Mesothelial cell of epicardium (in vitro differentiated cells): ENCODE results near the gene HOXD4. TPM values are rescaled to one million over a fixed set of nuclear protein-coding genes. Genes with fewer than 3 reads are reported as not detected.

Experiments used
- DNase-seq, 2 experiments: peaks; one replicate each; pipeline ENCODE4 v3.0.0; 2021; ENCODE audit warnings: low spot score in 2 of 2; ENCODE audit not compliant: unreplicated experiment in 2 of 2
- H3K27ac Mint-ChIP-seq: 2 replicates; pipeline ENCODE4 v1.8.0; 2021; ENCODE audit warnings: mixed read lengths
- H3K27me3 Mint-ChIP-seq: 2 replicates; pipeline ENCODE4 v1.8.0; 2021; ENCODE audit warnings: low read depth, mixed read lengths
- H3K36me3 Mint-ChIP-seq: 2 replicates; pipeline ENCODE4 v1.8.0; 2021; ENCODE audit warnings: mixed read lengths
- H3K4me1 Mint-ChIP-seq: 2 replicates; pipeline ENCODE4 v1.8.0; 2021; ENCODE audit warnings: mixed read lengths
- H3K4me3 Mint-ChIP-seq: 2 replicates; pipeline ENCODE4 v1.8.0; 2021; ENCODE audit warnings: mild to moderate bottlenecking, moderate library complexity, mixed read lengths
- H3K9me3 Mint-ChIP-seq: 2 replicates; pipeline ENCODE4 v1.8.0; 2021; ENCODE audit warnings: mixed read lengths
- CTCF ChIP-seq: fragments of 200-600 bp; sonication (generic); IDR thresholded peaks from one replicate; pipeline ENCODE4 v1.5.0; 2021; ENCODE audit warnings: antibody characterized with exemption; ENCODE audit not compliant: unreplicated experiment
- total RNA-seq: library from RNA; stranded (reverse); gene quantifications from 3 replicates; pipeline ENCODE4 v1.2.1, GENCODE V29; 2021

HOXD4 gene
- total RNA-seq, 1 donor from 2014 or later = 0.67 TPM

GRCh38 chr2:176177580-176178037 lies 26.3 kb downstream of the HOXD4 start:
- peaks cover 2% of the 10 kb centered on the region for H3K36me3 Mint-ChIP-seq
- H3K4me3 Mint-ChIP-seq = peak overlapping the region; percentile 63
- no peak overlapping the region for H3K27ac Mint-ChIP-seq
- DNase-seq = no peak
- no peak for TF ChIP-seq CTCF
- peaks cover 10% of the 10 kb centered on the region for H3K4me1 Mint-ChIP-seq
- H3K27me3 Mint-ChIP-seq = peaks cover 100% of the 10 kb centered on the region
- no peaks in the 10 kb centered on the region for H3K9me3 Mint-ChIP-seq

GRCh38 chr2:176178038-176178756 lies 26.8 kb downstream of the HOXD4 start:
- Mint-ChIP-seq H3K4me1 (peaks cover 10% of the 10 kb centered on the region), H3K27ac (no peak overlapping the region), H3K9me3 (no peaks in the 10 kb centered on the region), H3K4me3 (peak overlapping the region; percentile 63), H3K27me3 (peaks cover 100% of the 10 kb centered on the region), H3K36me3 (peaks cover 2% of the 10 kb centered on the region)
- TF ChIP-seq CTCF = no peak
- DNase-seq = no peak

GRCh38 chr2:176178757-176179295 lies 27.5 kb downstream of the HOXD4 start:
- Mint-ChIP-seq H3K27me3 (peaks cover 100% of the 10 kb centered on the region), H3K9me3 (no peaks in the 10 kb centered on the region), H3K27ac (no peak overlapping the region), H3K36me3 (peaks cover 2% of the 10 kb centered on the region), H3K4me3 (no peak overlapping the region), H3K4me1 (peaks cover 10% of the 10 kb centered on the region)
- DNase-seq = no peak
- TF ChIP-seq CTCF = no peak

- Mint-ChIP-seq H3K4me1 (peaks cover 2% of the 10 kb centered on the region), H3K9me3 (no peaks in the 10 kb centered on the region), H3K27ac (no peak overlapping the region), H3K4me3 (no peak overlapping the region), H3K27me3 (peaks cover 99% of the 10 kb centered on the region), H3K36me3 (peaks cover 2% of the 10 kb centered on the region)
- no peak for TF ChIP-seq CTCF
- no peak for DNase-seq
Observed at GRCh38 chr2:176181551-176181950, 30.2 kb downstream of the HOXD4 start.

- no peak for TF ChIP-seq CTCF
- Mint-ChIP-seq H3K36me3 (no peaks in the 10 kb centered on the region), H3K27me3 (peaks cover 99% of the 10 kb centered on the region), H3K27ac (no peak overlapping the region), H3K9me3 (no peaks in the 10 kb centered on the region), H3K4me3 (no peak overlapping the region), H3K4me1 (peaks cover 7% of the 10 kb centered on the region)
- no peak for DNase-seq
Observed at GRCh38 chr2:176182671-176183070, 31.3 kb downstream of the HOXD4 start.
